Measurements from ENCODE around the gene INSYN2B. TPM values are rescaled to one million over a fixed set of nuclear protein-coding genes. Genes with fewer than 3 reads are reported as not detected.

INSYN2B gene
- total RNA-seq, 6 donors from 2014 or later: 0.06 to 0.10 TPM; not detected in 4

- no peaks in the 10 kb centered on the region for H3K36me3 ChIP-seq
Observed at GRCh38 chr5:169941542-169941941, 38.8 kb downstream of the INSYN2B start.

GRCh38 chr5:169939731-169940130 is 40.6 kb downstream of the INSYN2B start:
- 89 to 97% methylated on average over 2 of the region's 2 CpGs for WGBS, 2 donors

More at GRCh38 chr5:169941542-169941941, 38.8 kb downstream of the INSYN2B start:
- H3K27me3 ChIP-seq: no peaks in the 10 kb centered on the region
- no peak overlapping the region for H3K4me3 ChIP-seq
- TF ChIP-seq, protein P1, sequence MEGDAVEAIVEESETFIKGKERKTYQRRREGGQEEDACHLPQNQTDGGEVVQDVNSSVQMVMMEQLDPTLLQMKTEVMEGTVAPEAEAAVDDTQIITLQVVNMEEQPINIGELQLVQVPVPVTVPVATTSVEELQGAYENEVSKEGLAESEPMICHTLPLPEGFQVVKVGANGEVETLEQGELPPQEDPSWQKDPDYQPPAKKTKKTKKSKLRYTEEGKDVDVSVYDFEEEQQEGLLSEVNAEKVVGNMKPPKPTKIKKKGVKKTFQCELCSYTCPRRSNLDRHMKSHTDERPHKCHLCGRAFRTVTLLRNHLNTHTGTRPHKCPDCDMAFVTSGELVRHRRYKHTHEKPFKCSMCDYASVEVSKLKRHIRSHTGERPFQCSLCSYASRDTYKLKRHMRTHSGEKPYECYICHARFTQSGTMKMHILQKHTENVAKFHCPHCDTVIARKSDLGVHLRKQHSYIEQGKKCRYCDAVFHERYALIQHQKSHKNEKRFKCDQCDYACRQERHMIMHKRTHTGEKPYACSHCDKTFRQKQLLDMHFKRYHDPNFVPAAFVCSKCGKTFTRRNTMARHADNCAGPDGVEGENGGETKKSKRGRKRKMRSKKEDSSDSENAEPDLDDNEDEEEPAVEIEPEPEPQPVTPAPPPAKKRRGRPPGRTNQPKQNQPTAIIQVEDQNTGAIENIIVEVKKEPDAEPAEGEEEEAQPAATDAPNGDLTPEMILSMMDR (IDR thresholded peaks at IDR 0.05): no peak
- no peak for TF ChIP-seq EP300 (IDR thresholded peaks at IDR 0.05)
- TF ChIP-seq POLR2A (IDR thresholded peaks at IDR 0.05): no peak
- no peak for TF ChIP-seq POLR2AphosphoS5 (IDR thresholded peaks at IDR 0.05)
- H3K9me3 ChIP-seq: no peaks in the 10 kb centered on the region
- no peak overlapping the region for H3K27ac ChIP-seq
- DNase-seq (no peak), ATAC-seq (ENCODE audit: low FRiP score in 2 of 2) (no peak)
- 89 to 96% methylated on average over 7 of the region's 7 CpGs for WGBS, 2 donors
- H3K4me1 ChIP-seq: peaks cover 0 to 7% (median 1%) of the 10 kb centered on the region in 4 donors

GRCh38 chr5:169938439-169938838 is 41.9 kb downstream of the INSYN2B start:
- Histone ChIP-seq H3K4me1 (no peaks in the 10 kb centered on the region), H3K36me3 (no peaks in the 10 kb centered on the region), H3K27me3 (no peaks in the 10 kb centered on the region), H3K9me3 (no peaks in the 10 kb centered on the region), H3K27ac (no peak overlapping the region), H3K4me3 (no peak overlapping the region)
- DNase-seq (no peak), ATAC-seq (ENCODE audit: low FRiP score in 2 of 2) (no peak)
- no peak for TF ChIP-seq POLR2A (IDR thresholded peaks at IDR 0.05)
- TF ChIP-seq, protein P1 (IDR thresholded peaks at IDR 0.05): no peak
- no peak for TF ChIP-seq POLR2AphosphoS5 (IDR thresholded peaks at IDR 0.05)
- TF ChIP-seq EP300 (IDR thresholded peaks at IDR 0.05): no peak
- 96 to 97% methylated on average over 2 of the region's 2 CpGs for WGBS, 2 donors

More at GRCh38 chr5:169939731-169940130, 40.6 kb downstream of the INSYN2B start:
- TF ChIP-seq POLR2AphosphoS5 (IDR thresholded peaks at IDR 0.05): no peak
- TF ChIP-seq, protein P1 (IDR thresholded peaks at IDR 0.05): no peak
- TF ChIP-seq POLR2A (IDR thresholded peaks at IDR 0.05): no peak
- TF ChIP-seq EP300 (IDR thresholded peaks at IDR 0.05): no peak
- DNase-seq (no peak), ATAC-seq (ENCODE audit: low FRiP score in 2 of 2) (no peak)
- Histone ChIP-seq H3K9me3 (no peaks in the 10 kb centered on the region), H3K27me3 (no peaks in the 10 kb centered on the region), H3K36me3 (no peaks in the 10 kb centered on the region), H3K4me1 (no peaks in the 10 kb centered on the region), H3K4me3 (no peak overlapping the region), H3K27ac (no peak overlapping the region)

- ATAC-seq (ENCODE audit: low FRiP score in 2 of 2) (no peak), DNase-seq (no peak)
- TF ChIP-seq, protein P1 (IDR thresholded peaks at IDR 0.05): no peak
- TF ChIP-seq POLR2AphosphoS5 (IDR thresholded peaks at IDR 0.05) (no peak), EP300 (IDR thresholded peaks at IDR 0.05) (no peak), POLR2A (IDR thresholded peaks at IDR 0.05) (no peak)
- H3K36me3 ChIP-seq: no peaks in the 10 kb centered on the region
- H3K4me3 ChIP-seq: no peak overlapping the region
- no peaks in the 10 kb centered on the region for H3K27me3 ChIP-seq
- H3K27ac ChIP-seq: no peak overlapping the region
- 56 to 72% methylated on average over 5 of the region's 5 CpGs for WGBS, 2 donors
- no peaks in the 10 kb centered on the region for H3K4me1 ChIP-seq
- H3K9me3 ChIP-seq: no peaks in the 10 kb centered on the region
Observed at GRCh38 chr5:169935762-169936161, 44.5 kb downstream of the INSYN2B start.

GRCh38 chr5:169934990-169935389 is 45.3 kb downstream of the INSYN2B start:
- Histone ChIP-seq H3K4me1 (no peaks in the 10 kb centered on the region), H3K27ac (no peak overlapping the region), H3K36me3 (no peaks in the 10 kb centered on the region), H3K4me3 (no peak overlapping the region), H3K9me3 (no peaks in the 10 kb centered on the region), H3K27me3 (no peaks in the 10 kb centered on the region)
- no peak for DNase-seq
- ATAC-seq (ENCODE audit: low FRiP score in 2 of 2): no peak
- 77 to 78% methylated on average over 7 of the region's 7 CpGs for WGBS, 2 donors
- TF ChIP-seq, protein P1 (IDR thresholded peaks at IDR 0.05): no peak
- TF ChIP-seq POLR2A (IDR thresholded peaks at IDR 0.05) (no peak), POLR2AphosphoS5 (IDR thresholded peaks at IDR 0.05) (no peak), EP300 (IDR thresholded peaks at IDR 0.05) (no peak)
